Gastroesophageal sphincter (tissue), 3 donors: ENCODE results near the gene PHC2.

ENCODE experiments used
- CTCF ChIP-seq, 4 experiments: fragments of 200-600 bp in 2 of 4; fragments of 450-650 bp in 2 of 4; sonication (generic) in 1 of 4; IDR thresholded peaks; one replicate each; pipeline ENCODE4 v1.5.1; 2017 to 2019; ENCODE audit warnings: antibody characterized with exemption in 4 of 4, mild to moderate bottlenecking in 2 of 4, moderate library complexity in 2 of 4
- EP300 ChIP-seq: sonication (generic); formaldehyde crosslinking; IDR thresholded peaks from one replicate; pipeline ENCODE4 v1.6.1; 2017; ENCODE audit warnings: antibody characterized with exemption, mild to moderate bottlenecking
- POLR2A ChIP-seq, 2 donors: fragments of 450-650 bp; IDR thresholded peaks; one replicate each; pipeline ENCODE4 v1.6.1; 2017; ENCODE audit warnings: antibody characterized with exemption in 2 of 2, mild to moderate bottlenecking in 2 of 2, moderate library complexity in 1 of 2
- POLR2AphosphoS5 ChIP-seq: sonication (generic); formaldehyde crosslinking; IDR thresholded peaks from one replicate; pipeline ENCODE4 v1.6.1; 2017; ENCODE audit warnings: antibody characterized with exemption

- no peak for TF ChIP-seq CTCF (IDR thresholded peaks at IDR 0.05)
- no peak for TF ChIP-seq POLR2AphosphoS5
- TF ChIP-seq POLR2A (IDR thresholded peaks at IDR 0.05), result no peak
- no peak for TF ChIP-seq EP300
Measured at GRCh38 chr1:33297911-33298622, 132.8 kb downstream of the PHC2 start.
